C4-2B (cell line): ENCODE data around the gene ZC3H14.

Source experiments
- H3K27ac ChIP-seq: fragments of 450-650 bp; 2 replicates; pipeline ENCODE4 v1.5.1; 2017
- CTCF ChIP-seq: fragments of 450-650 bp; conservative IDR thresholded peaks from 2 replicates; pipeline ENCODE4 v1.5.1; 2017; ENCODE audit warnings: mild to moderate bottlenecking
- ZFX ChIP-seq: fragments of 450-650 bp; IDR thresholded peaks from 2 replicates; pipeline ENCODE4 v1.6.1; 2017

ZC3H14 gene

GRCh38 chr14:88597038-88597437 lies 34.2 kb downstream of the ZC3H14 start:
- TF ChIP-seq ZFX (no peak), CTCF (no peak)
- H3K27ac ChIP-seq = no peak overlapping the region

- TF ChIP-seq ZFX (no peak), CTCF (no peak)
Observed at GRCh38 chr14:88597601-88598000, 34.8 kb downstream of the ZC3H14 start.

GRCh38 chr14:88598097-88598675 lies 35.3 kb downstream of the ZC3H14 start:
- TF ChIP-seq CTCF (no peak), ZFX (no peak)
- no peak overlapping the region for H3K27ac ChIP-seq

More at GRCh38 chr14:88597601-88598000, 34.8 kb downstream of the ZC3H14 start:
- no peak overlapping the region for H3K27ac ChIP-seq

GRCh38 chr14:88599326-88599725 lies 36.5 kb downstream of the ZC3H14 start:
- H3K27ac ChIP-seq = no peak overlapping the region
- TF ChIP-seq CTCF (no peak), ZFX (no peak)

- H3K27ac ChIP-seq = no peak overlapping the region
- TF ChIP-seq ZFX = no peak
- TF ChIP-seq CTCF = no peak
Observed at GRCh38 chr14:88599761-88600439, 37.1 kb downstream of the ZC3H14 start.

- no peak overlapping the region for H3K27ac ChIP-seq
- TF ChIP-seq CTCF = no peak
- TF ChIP-seq ZFX = no peak
Observed at GRCh38 chr14:88604212-88604611, 41.4 kb downstream of the ZC3H14 start.

- TF ChIP-seq CTCF = no peak
- no peak for TF ChIP-seq ZFX
- H3K27ac ChIP-seq = no peak overlapping the region
Observed at GRCh38 chr14:88605594-88605993, 42.8 kb downstream of the ZC3H14 start.
